BLaER1 (cell line): Measurements from ENCODE around the gene MPP1.

Experiments used
- H3K27ac ChIP-seq: shearing (Covaris generic); formaldehyde crosslinking; 2 replicates; pipeline ENCODE4 v1.8.1; 2022
- H3K27me3 ChIP-seq: shearing (Covaris generic); formaldehyde crosslinking; 2 replicates; pipeline ENCODE4 v1.8.1; 2022
- H3K36me3 ChIP-seq: shearing (Covaris generic); formaldehyde crosslinking; 2 replicates; pipeline ENCODE4 v1.8.1; 2022
- H3K4me1 ChIP-seq: shearing (Covaris generic); formaldehyde crosslinking; 2 replicates; pipeline ENCODE4 v1.8.1; 2022
- H3K4me2 ChIP-seq: shearing (Covaris generic); formaldehyde crosslinking; 2 replicates; pipeline ENCODE4 v1.8.1; 2022
- H3K4me3 ChIP-seq: shearing (Covaris generic); formaldehyde crosslinking; 2 replicates; pipeline ENCODE4 v1.8.1; 2022
- H3K9ac ChIP-seq: shearing (Covaris generic); formaldehyde crosslinking; 2 replicates; pipeline ENCODE4 v1.8.1; 2022
- H3K9me3 ChIP-seq: shearing (Covaris generic); formaldehyde crosslinking; 2 replicates; pipeline ENCODE4 v1.8.1; 2022
- H4K20me1 ChIP-seq: shearing (Covaris generic); formaldehyde crosslinking; 2 replicates; pipeline ENCODE4 v1.8.1; 2022
- Cebpa-rat ChIP-seq: shearing (Covaris generic); IDR thresholded peaks from 2 replicates; pipeline ENCODE4 v1.8.1; 2022

The MPP1 gene

DNA sequence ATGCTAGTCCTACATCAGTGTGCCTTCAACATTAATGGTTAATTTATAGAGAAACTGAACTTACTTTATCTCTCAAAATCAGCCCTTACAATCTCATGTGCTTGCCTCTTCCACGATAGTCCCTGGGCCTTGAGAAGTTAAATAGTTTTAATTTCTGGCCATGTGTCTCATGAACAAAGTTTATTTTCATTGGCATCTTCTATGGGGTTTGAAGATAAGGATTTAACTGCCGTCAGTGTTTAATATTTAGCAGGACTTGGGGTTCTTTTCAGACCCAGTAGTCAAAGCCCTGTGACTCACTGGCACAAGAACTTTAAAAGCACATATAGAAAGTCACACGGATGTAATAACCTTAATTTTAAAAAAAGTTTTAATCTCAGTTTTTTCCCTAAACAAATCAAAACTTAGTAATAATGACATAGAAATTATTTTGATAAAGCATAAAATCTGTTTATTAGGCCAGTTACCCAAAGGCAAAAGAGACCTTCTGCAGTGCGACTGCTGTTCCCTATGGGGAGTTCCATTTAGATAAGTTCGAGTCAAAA, 10.1 kb upstream of the MPP1 start:
- no peak overlapping the region for H3K4me3 ChIP-seq
- H3K27ac ChIP-seq, result no peak overlapping the region
- H3K36me3 ChIP-seq, result no peaks in the 10 kb centered on the region
- peaks cover 6% of the 10 kb centered on the region for H3K9me3 ChIP-seq
- H4K20me1 ChIP-seq, result no peaks in the 10 kb centered on the region
- no peak for TF ChIP-seq Cebpa-rat
- no peak overlapping the region for H3K9ac ChIP-seq
- peaks cover 71% of the 10 kb centered on the region for H3K27me3 ChIP-seq
- no peaks in the 10 kb centered on the region for H3K4me1 ChIP-seq
- 0 out of 2 replicates have a peak overlapping the region, but pooled peaks have one; percentile 0 for H3K4me2 ChIP-seq

DNA sequence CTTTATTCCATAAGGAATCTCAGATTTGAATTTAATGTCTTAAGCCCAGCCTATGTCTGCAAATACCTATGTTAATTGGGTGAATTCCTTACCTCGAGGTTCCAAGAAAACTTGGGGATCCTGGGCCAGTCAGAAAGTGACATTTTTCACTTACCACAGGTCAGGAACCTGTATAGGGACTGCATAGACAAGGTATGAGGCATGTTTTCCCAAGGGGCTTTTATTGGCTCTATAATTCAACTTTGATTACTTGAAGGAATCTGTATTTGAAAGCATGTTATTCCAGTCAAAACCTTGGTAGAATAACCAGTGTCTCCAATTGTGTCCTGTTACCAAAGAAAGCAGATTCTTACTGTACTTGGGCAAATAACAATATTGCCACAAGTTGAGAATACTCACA, 8.5 kb upstream of the MPP1 start:
- H3K4me2 ChIP-seq, result no peak overlapping the region
- H3K27me3 ChIP-seq, result peaks cover 61% of the 10 kb centered on the region
- no peaks in the 10 kb centered on the region for H3K4me1 ChIP-seq

DNA sequence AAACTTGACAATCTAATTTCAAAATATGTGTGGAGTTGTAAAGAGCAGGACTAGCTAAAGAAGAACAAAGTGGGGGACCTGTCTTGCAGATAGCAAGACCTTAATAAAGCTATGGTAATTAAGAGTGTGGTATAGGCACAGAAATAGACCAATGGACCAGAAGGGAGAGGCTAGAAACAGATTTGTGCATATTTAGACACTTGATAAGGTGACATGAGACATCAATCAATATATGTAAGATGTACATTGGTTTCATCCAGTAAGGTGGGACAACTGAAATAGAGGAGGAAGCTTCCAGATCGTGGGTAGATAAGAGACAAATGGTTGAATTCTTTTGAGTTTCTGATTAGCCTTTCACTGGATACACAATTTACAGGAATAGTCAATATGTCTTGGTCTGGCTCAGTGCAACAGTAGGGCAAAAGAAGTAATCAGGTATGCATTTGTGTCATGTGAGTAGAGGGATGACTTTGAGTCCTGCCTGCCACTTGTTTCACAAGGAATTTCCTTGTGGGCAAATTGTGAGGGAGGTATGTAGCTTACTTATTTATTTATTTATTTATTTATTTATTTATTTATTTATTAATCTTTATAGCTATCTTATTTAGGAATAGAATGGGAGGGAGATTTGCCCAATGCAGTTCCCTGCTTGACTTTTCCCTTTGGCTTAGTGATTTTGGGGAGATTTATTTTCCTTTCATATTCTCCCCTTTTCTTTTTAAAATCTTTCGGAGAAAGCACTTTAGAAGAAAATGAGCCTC, 7.2 kb upstream of the MPP1 start:
- Histone ChIP-seq H3K4me2 (no peak overlapping the region), H3K9me3 (peaks cover 11% of the 10 kb centered on the region), H3K27me3 (peaks cover 63% of the 10 kb centered on the region), H3K4me3 (no peak overlapping the region), H4K20me1 (no peaks in the 10 kb centered on the region), H3K9ac (no peak overlapping the region), H3K4me1 (no peaks in the 10 kb centered on the region), H3K36me3 (no peaks in the 10 kb centered on the region), H3K27ac (no peak overlapping the region)
- TF ChIP-seq Cebpa-rat, result no peak

More for the DNA sequence above, 8.5 kb upstream of the MPP1 start:
- no peak overlapping the region for H3K9ac ChIP-seq
- H3K9me3 ChIP-seq, result peaks cover 6% of the 10 kb centered on the region
- no peaks in the 10 kb centered on the region for H4K20me1 ChIP-seq
- H3K27ac ChIP-seq, result no peak overlapping the region
- H3K4me3 ChIP-seq, result no peak overlapping the region
- TF ChIP-seq Cebpa-rat, result no peak
- no peaks in the 10 kb centered on the region for H3K36me3 ChIP-seq

DNA sequence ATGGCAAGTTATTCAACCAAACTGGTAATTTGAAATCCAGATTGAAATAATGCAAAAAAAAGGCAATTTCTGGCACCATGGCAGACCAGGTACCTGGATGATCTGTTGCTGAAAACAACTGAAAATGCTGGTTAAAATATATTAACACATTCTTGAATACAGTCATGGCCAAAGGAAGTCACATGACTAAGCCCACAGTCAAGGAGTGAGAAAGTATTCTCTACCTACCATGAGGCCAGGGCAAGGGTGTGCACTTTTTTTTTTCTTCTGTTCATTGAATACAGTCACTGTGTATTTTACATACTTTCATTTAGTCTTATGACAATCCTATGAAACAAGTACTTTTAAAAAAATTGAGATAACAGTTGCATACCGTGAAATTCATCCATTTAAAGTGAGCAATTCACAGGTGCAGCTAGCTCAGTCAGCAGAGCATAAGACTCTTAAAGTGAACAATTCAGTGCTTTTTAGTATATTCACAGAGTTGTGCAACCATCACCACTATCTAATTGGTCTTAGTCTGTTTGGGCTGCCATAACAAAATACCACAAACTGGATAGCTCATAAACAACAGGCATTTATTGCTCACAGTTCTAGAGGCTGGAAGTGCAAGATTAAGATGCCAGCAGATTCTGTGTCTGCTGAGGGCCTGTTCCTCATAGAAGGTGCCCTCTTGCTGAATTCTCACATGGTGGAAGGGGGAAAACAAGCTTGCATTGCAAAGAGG, 4.8 kb upstream of the MPP1 start:
- H3K4me2 ChIP-seq, result no peak overlapping the region
- TF ChIP-seq Cebpa-rat, result no peak

DNA sequence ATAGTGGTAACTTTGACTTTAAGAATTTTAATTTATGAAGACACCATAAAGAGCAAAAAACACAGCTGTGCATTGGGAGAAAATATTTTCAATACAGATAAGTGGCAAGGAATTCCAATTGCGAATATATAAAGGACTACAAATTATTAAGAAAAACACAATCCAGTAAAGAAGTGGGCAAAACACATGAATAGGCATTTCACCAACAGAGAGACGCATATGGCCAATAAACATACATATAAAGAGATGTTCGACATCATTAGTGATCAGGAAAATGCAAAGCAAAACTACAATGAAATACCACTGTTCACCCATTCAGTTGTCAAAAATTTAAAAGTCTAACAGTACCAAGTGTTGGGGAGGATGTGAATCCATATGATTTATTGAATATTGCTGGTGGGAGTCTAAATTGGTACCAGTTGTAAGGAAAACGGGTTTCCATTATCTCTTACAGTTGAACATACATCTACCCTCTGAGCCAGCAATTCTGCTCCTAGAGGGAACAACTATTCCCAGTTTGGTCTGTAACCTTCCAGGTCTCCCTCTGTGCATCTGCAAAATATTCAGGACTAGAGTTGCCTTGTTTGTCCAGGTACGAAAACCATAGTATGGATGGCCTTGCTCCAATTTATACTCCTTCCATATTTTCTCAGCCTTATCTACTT, 1.7 kb upstream of the MPP1 start:
- Histone ChIP-seq H3K9me3 (peaks cover 28% of the 10 kb centered on the region), H3K4me1 (peaks cover 30% of the 10 kb centered on the region), H3K9ac (no peak overlapping the region), H3K36me3 (no peaks in the 10 kb centered on the region), H4K20me1 (no peaks in the 10 kb centered on the region), H3K27me3 (peaks cover 58% of the 10 kb centered on the region), H3K27ac (no peak overlapping the region), H3K4me2 (no peak overlapping the region), H3K4me3 (no peak overlapping the region)
- TF ChIP-seq Cebpa-rat, result no peak

More for the DNA sequence above, 4.8 kb upstream of the MPP1 start:
- H3K4me1 ChIP-seq, result peaks cover 6% of the 10 kb centered on the region; the same call in 1 of the 2 replicates
- no peaks in the 10 kb centered on the region for H3K36me3 ChIP-seq
- H4K20me1 ChIP-seq, result no peaks in the 10 kb centered on the region
- H3K27ac ChIP-seq, result no peak overlapping the region
- peaks cover 25% of the 10 kb centered on the region for H3K9me3 ChIP-seq
- H3K4me3 ChIP-seq, result no peak overlapping the region
- H3K27me3 ChIP-seq, result peaks cover 53% of the 10 kb centered on the region
- no peak overlapping the region for H3K9ac ChIP-seq

DNA sequence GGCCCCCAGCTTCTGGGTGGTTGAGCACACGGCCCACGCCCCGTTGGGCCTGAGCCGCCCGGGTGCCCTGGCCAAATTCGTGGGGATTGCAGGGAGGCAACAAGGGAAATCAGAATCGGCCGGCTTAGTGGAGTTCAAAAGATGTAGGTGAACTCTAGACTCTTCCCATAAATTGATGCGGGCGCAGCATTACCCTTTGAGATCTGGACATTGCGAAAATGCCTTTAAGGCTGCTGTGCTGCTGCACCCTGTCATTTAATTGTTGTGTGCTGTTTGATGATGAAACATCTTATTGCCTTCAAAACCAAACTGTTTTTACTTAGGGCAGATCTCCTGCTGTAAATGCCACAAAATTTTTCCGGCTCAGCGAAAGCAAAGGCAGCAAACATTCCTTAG, 409 bp upstream of the MPP1 start:
- Histone ChIP-seq H3K36me3 (no peaks in the 10 kb centered on the region), H3K27me3 (peaks cover 61% of the 10 kb centered on the region), H3K4me1 (peaks cover 43% of the 10 kb centered on the region), H4K20me1 (no peaks in the 10 kb centered on the region), H3K4me2 (peak overlapping the region; percentile 82), H3K9ac (peak overlapping the region; percentile 61; the same call in 1 of the 2 replicates), H3K27ac (no peak overlapping the region), H3K9me3 (peaks cover 28% of the 10 kb centered on the region), H3K4me3 (peak overlapping the region; percentile 74)
- no peak for TF ChIP-seq Cebpa-rat

DNA sequence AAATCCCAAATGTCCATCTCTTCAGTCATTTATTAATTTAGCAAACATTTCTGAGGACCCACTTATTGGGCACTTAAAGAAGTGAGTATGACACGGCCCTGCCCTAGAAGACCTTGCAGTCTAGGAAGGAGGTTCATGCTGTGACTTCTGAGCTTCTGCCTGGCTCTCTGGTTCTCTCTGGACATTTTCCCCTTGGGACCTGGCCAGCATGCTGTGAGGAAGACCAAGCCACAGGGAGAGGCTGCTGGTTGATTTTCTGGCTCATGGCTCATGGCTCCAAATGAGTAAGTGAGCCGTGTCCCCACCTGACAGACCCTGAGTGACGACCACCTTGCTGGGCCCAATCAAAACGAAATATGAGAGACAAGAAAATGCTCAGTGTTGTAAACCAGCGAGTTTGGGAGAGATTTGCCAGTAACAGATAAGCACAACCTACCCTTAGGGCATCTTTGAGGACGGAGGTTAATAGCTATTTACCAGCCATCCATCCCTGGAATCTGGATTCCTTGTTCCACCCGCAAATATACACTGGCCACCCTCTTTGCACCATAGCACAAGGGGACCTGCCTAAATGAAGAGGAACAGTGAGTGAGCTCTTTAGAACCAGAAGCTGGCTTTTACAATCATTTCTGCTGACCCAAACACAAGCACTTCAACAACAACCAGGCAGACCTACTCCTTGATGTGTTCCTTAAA, 876 bp downstream of the MPP1 start:
- H4K20me1 ChIP-seq, result no peaks in the 10 kb centered on the region
- peak overlapping the region; percentile 82 for H3K4me2 ChIP-seq
- peak overlapping the region; percentile 74 for H3K4me3 ChIP-seq
- TF ChIP-seq Cebpa-rat, result no peak
- peaks cover 65% of the 10 kb centered on the region for H3K27me3 ChIP-seq
- H3K9ac ChIP-seq, result peak overlapping the region; percentile 78
- 0 out of 2 replicates have a peak overlapping the region, but pooled peaks have one; percentile 15 for H3K27ac ChIP-seq
- no peaks in the 10 kb centered on the region for H3K36me3 ChIP-seq
- peaks cover 28% of the 10 kb centered on the region for H3K9me3 ChIP-seq
- peaks cover 56% of the 10 kb centered on the region for H3K4me1 ChIP-seq

DNA sequence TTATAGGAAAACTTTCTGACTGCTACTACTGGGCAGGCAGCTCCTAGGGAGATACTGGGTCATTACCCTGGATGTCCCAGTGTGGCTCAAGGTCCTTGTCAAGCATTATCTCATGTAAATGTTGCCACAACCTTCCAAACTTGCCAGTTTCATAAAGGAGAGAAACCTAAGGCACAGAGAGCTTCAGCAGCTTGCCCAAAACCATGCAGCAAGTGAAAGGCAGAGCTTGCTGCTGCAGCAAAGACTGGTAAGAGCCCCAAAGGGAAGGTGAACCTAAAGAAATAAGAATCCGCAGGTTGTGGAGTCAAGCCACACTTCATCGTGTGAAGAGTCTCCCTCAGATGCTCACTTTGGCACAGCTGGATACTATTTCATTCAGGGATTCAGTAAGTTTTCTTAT, 2.3 kb downstream of the MPP1 start:
- no peak overlapping the region for H3K27ac ChIP-seq

More for the DNA sequence above, 2.3 kb downstream of the MPP1 start:
- Histone ChIP-seq H3K9ac (no peak overlapping the region; the same call in 1 of the 2 replicates), H3K4me1 (peaks cover 64% of the 10 kb centered on the region), H3K4me3 (no peak overlapping the region), H3K36me3 (no peaks in the 10 kb centered on the region), H3K27me3 (peaks cover 66% of the 10 kb centered on the region), H3K4me2 (peak overlapping the region; percentile 82), H3K9me3 (peaks cover 28% of the 10 kb centered on the region), H4K20me1 (no peaks in the 10 kb centered on the region)
- TF ChIP-seq Cebpa-rat, result no peak
